ENCODE measurements around the gene UBE2A. TPM values are rescaled to one million over a fixed set of nuclear protein-coding genes. Genes with fewer than 3 reads are reported as not detected.

The UBE2A gene
- total and polyA plus RNA-seq, 8 donors, result 4.5 to 62.0 (median 34.4) TPM

- intact Hi-C loops (cut with DNase I; ENCODE audit: low total_unique reads), result no loop called here
- WGBS, 5 donors, result 81 to 89% (median 86%) methylated on average over 11 to 13 of the region's 13 CpGs
- Histone ChIP-seq H3K4me1 (no peaks in the 10 kb centered on the region), H3K27ac (no peak overlapping the region), H3K27me3 (no peaks in the 10 kb centered on the region), H3K4me3 (no peak overlapping the region), H3K9me3 (no peaks in the 10 kb centered on the region), H3K36me3 (no peaks in the 10 kb centered on the region)
- TF ChIP-seq POLR2AphosphoS5 (IDR thresholded peaks at IDR 0.05) (no peak), CTCF (IDR thresholded peaks at IDR 0.05) (no peak), EP300 (IDR thresholded peaks at IDR 0.05) (no peak), POLR2A (IDR thresholded peaks at IDR 0.05) (no peak)
- DNase-seq, result no peak
Measured at GRCh38 chrX:119614776-119615175, 40.4 kb downstream of the UBE2A start.

GRCh38 chrX:119617517-119618164, 43.3 kb downstream of the UBE2A start:
- peak; percentile 8 to 39 for DNase-seq
- H3K36me3 ChIP-seq, result no peaks in the 10 kb centered on the region
- peaks cover 0 to 5% (median 2%) of the 10 kb centered on the region in 4 donors for H3K4me1 ChIP-seq
- H3K4me3 ChIP-seq, result no peak overlapping the region
- intact Hi-C loops (cut with DNase I; ENCODE audit: low total_unique reads), result no loop called here
- H3K27ac ChIP-seq, result peak overlapping the region in 2 of 5 donors; percentile 21 to 35
- WGBS, 5 donors, result 42 to 60% (median 54%) methylated on average over 15 of the region's 15 CpGs
- H3K9me3 ChIP-seq, result no peaks in the 10 kb centered on the region
- no peaks in the 10 kb centered on the region for H3K27me3 ChIP-seq
- no peak for TF ChIP-seq CTCF (IDR thresholded peaks at IDR 0.05)
- TF ChIP-seq POLR2AphosphoS5 (IDR thresholded peaks at IDR 0.05), result no peak
- TF ChIP-seq EP300 (IDR thresholded peaks at IDR 0.05), result no peak
- no peak for TF ChIP-seq POLR2A (IDR thresholded peaks at IDR 0.05)

GRCh38 chrX:119618439-119618838, 44.1 kb downstream of the UBE2A start:
- no peak for DNase-seq
- Histone ChIP-seq H3K9me3 (no peaks in the 10 kb centered on the region), H3K27ac (peak overlapping the region in 1 of 5 donors; percentile 21), H3K4me1 (peaks cover 0 to 7% (median 3%) of the 10 kb centered on the region in 4 donors), H3K27me3 (no peaks in the 10 kb centered on the region), H3K36me3 (no peaks in the 10 kb centered on the region), H3K4me3 (no peak overlapping the region)
- TF ChIP-seq CTCF (IDR thresholded peaks at IDR 0.05) (no peak), POLR2A (IDR thresholded peaks at IDR 0.05) (no peak), POLR2AphosphoS5 (IDR thresholded peaks at IDR 0.05) (no peak), EP300 (IDR thresholded peaks at IDR 0.05) (no peak)
- intact Hi-C loops (cut with DNase I; ENCODE audit: low total_unique reads), result no loop called here
- WGBS, 5 donors, result 69 to 87% (median 84%) methylated on average over 4 to 5 of the region's 5 CpGs

- intact Hi-C loops (cut with DNase I; ENCODE audit: low total_unique reads), result no loop called here
- Histone ChIP-seq H3K36me3 (peaks cover 0 to 8% (median 0%) of the 10 kb centered on the region in 4 donors), H3K27ac (peak overlapping the region in 1 of 5 donors; percentile 47), H3K9me3 (no peaks in the 10 kb centered on the region), H3K27me3 (no peaks in the 10 kb centered on the region), H3K4me1 (peaks cover 0 to 7% (median 3%) of the 10 kb centered on the region in 4 donors), H3K4me3 (no peak overlapping the region)
- peak; percentile 50 to 66 for DNase-seq
- TF ChIP-seq POLR2A (IDR thresholded peaks at IDR 0.05) (no peak), EP300 (IDR thresholded peaks at IDR 0.05) (no peak), POLR2AphosphoS5 (IDR thresholded peaks at IDR 0.05) (no peak), CTCF (IDR thresholded peaks at IDR 0.05) (no peak)
- WGBS, 5 donors, result 40 to 51% (median 49%) methylated on average over 6 to 9 of the region's 9 CpGs
Measured at GRCh38 chrX:119622356-119623232, 48.2 kb downstream of the UBE2A start.

All from stomach (tissue), 9 donors.